Fibroblast of peridontal ligament (primary cell): ENCODE results near the gene SRPK1.
"Not testable (repeated sequence)": the region's sequence is repeated elsewhere in the genome, so short reads cannot be mapped to it uniquely, and the experiment has no call there.

Source experiments
- DNase-seq: peaks from one replicate; pipeline ENCODE4 v3.0.0-alpha.2; 2010; ENCODE audit errors: extremely low read depth

SRPK1 gene

GRCh38 chr6:35920793-35921732 lies at the start of gene SRPK1:
TSS of gene SRPK1 (minus strand) at chr6:35921098. CDS start at chr6:35921056, 42 bp downstream.
- peak; percentile 63 for DNase-seq

- peak; percentile 65 for DNase-seq
Observed at GRCh38 chr6:35970181-35970580, 49.3 kb upstream of the SRPK1 start.

DNA sequence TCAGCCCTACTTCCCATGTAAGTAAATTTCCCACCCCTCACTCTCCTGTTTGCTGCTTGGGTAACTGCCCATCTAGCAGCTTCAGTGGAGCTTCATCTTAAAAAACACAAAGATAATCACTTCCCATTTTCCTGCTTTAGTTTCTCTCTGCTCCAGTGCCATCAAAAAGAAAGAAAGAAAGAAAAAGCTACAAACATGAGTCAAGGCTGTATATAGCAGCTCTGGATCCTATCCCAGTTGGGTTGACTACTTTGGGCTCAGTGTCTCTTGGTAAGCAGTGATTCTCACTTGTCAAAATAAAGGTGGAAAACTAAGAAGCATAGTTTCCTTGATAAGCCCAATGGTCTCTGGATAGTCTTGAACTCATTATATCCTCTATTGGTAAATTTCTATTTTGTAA lies 48.7 kb upstream of the SRPK1 start:
- DNase-seq, result peak; percentile 31

GRCh38 chr6:35968821-35969220 lies 47.9 kb upstream of the SRPK1 start:
- DNase-seq, result no peak

GRCh38 chr6:35967076-35967774 lies 46.3 kb upstream of the SRPK1 start:
- no peak for DNase-seq

- no peak for DNase-seq
Observed at GRCh38 chr6:35962779-35963560, 42.1 kb upstream of the SRPK1 start.

GRCh38 chr6:35960187-35960586 lies 39.3 kb upstream of the SRPK1 start:
- peak; percentile 36 for DNase-seq

DNA sequence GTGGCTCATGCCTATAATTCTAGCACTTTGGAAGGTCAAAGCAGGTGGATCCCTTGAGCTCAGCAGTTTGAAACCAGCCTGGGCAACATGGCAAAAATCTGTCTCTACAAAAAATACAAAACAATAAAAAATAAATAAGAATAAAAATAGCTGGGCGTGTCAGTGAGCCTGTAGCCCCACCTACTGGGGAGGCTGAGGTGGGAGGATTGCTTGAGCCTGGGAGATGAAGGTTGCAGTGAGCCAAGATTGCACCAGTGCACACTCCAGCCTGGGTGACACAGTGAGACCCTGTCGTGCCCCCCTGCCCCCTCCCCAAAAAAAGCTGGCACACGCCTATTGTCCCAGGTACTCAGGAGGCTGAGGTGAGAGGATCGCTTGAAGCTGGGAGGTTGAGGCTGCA lies 35.1 kb upstream of the SRPK1 start:
- no peak for DNase-seq

DNA sequence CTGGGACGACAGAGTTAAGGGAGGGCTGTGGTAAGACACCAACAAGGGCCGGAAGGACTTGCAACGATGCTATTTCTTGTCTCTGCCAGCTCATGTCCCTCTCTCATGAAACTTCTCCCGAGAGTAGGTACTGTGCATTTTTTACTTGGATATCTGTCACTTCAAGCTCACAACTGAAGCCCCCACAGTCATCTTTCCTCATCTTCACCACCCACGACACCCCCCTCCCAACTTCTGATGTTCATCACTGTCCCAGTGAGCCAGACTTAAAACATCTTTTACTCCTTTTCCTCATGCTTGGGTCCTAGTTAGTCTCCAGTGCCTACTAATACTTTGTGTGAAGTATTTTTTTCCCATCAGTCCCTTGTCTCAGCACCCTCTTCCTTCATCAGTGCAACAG lies 34.6 kb upstream of the SRPK1 start:
- no peak for DNase-seq

- no peak for DNase-seq
Observed at GRCh38 chr6:35955071-35955470, 34.2 kb upstream of the SRPK1 start.

DNA sequence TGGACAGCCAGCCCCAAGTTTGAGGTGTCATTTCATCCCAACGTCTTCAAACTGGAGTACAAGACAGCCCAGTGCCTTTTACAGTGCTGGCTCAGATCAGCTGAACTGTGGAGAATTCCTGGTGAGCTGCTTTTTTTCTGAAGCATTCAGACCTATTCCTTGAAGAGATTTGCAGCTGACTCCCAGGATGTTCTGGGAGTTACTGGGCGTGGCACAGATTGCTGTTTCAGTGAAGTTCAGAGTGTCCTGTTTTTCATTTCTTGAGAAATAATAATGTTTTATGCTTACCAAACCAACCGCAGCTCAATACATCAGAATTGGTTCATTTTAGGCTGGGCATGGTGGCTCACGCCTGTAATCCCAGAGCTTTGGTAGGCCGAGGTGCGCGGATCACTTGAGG lies 33.4 kb upstream of the SRPK1 start:
- no peak for DNase-seq

DNA sequence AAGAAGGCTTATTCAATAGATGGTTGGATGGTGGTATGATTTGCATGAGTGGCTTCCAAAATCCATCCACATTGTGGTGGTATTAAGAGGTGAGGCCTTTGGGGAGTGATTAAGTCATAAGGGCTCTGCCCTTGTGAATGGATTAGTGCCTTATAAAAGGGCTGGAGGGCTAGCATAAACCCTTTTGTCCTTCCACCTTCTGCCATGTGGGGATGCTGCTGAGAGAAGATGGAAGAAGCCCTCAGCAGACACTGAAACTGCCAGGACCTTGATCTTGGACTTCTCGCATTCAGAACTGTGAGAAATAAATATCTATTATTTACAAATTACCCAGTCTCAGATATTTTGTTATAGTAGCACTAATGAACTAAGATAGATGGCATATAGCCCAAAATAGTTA lies 27.8 kb upstream of the SRPK1 start:
- peak; percentile 15 for DNase-seq

DNA sequence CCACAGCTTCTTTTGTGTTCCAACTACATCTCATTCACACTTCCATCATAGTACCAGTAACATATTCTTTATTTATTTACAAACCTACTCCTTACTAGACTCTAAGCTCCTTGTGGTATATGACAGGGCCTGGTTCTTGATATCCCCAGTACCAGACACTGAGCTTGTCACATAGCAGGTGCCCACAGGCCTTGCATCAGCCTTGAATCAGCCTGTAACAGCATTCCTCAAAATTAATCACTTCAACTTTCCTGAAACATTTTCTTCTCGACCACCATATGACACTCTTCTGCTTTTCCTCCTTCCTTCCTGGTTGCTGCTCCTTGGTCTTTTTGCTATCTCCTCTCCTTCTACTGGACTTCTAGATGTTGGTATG lies 24.7 kb upstream of the SRPK1 start:
- DNase-seq, result no peak

DNA sequence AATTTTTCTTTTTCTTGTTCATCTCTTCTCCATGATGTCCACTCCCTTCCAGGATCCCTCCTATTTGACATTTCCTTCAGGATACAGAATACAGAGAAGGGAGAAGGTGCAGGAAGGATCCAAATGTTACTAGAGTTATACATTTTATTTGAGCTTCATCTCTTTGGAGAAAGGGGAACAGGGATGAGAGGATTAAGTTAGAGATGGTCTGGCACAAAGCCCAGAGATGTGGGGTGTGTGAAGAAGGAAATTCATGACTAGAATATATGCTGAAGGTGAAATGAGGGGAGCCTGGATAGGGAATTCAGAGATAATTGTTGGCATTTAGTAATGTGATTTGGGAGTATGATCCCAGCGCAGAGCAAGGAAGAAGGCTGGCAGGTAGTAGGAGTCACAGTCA lies 22.5 kb upstream of the SRPK1 start:
- no peak for DNase-seq

DNA sequence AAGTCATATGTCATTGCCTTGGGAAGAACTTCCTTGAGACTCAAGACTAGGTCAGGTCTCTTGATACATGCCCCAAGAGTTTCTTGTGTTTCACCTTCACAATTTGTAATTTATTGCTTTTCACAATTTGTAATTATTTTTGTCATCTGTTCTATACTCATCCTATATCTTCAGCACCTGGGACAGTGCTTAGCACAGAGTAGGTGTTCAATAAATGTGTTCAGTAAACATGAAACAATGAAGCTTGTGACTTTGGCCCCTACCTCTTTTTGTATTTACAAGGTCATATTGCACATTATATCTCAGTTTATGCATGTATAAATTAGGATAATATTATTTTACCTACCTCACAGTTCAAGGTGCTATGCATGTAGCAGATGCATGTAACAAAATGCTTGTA lies 21.5 kb upstream of the SRPK1 start:
- no peak for DNase-seq

GRCh38 chr6:35941170-35941569 lies 20.3 kb upstream of the SRPK1 start:
- DNase-seq, result not testable (repeated sequence)

DNA sequence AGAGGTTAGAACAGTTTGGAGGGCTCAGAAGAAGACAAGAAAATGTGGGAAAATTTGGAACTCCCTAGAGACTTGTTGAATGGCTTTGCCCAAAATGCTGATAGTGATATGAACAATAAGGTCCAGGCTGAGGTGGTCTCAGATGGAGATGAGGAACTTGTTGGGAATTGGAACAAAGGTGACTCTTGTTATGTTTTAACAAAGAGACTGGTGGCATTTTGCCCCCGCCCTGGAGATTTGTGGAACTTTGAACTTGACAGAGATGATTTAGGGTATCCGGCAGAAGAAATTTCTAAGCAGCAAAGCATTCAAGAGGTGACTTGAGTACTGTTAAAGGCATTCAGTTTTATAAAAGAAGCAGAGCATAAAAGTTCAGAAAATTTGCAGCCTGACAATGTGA lies 19.1 kb upstream of the SRPK1 start:
- not testable (repeated sequence) for DNase-seq

GRCh38 chr6:35939259-35939658 lies 18.4 kb upstream of the SRPK1 start:
- not testable (repeated sequence) for DNase-seq

- no peak for DNase-seq
Observed at GRCh38 chr6:35936681-35937359, 15.9 kb upstream of the SRPK1 start.

GRCh38 chr6:35935469-35935868 lies 14.6 kb upstream of the SRPK1 start:
- no peak for DNase-seq

GRCh38 chr6:35933844-35934243 lies 12.9 kb upstream of the SRPK1 start:
- no peak for DNase-seq

- not testable (repeated sequence) for DNase-seq
Observed at GRCh38 chr6:35931873-35932272, 11.0 kb upstream of the SRPK1 start.
